Panc1 (cell line): ENCODE data around the gene MCF2L. TPM values are rescaled to one million over a fixed set of nuclear protein-coding genes. Genes with fewer than 3 reads are reported as not detected.
"Not testable (repeated sequence)": the region's sequence is repeated elsewhere in the genome, so short reads cannot be mapped to it uniquely, and the experiment has no call there.

Experiments
- ATAC-seq: fragments of 200-7000 bp; cut with Tn5 transposase; 2 replicates; pipeline ENCODE4 v1.9.1; 2020; ENCODE audit warnings: mild to moderate bottlenecking, moderate library complexity
- BruUV-seq: library from RNA; stranded (reverse); fragments of 400-500 nt; replicated peaks from 2 replicates; lab custom pipeline; 2021; lab: Mats Ljungman, UMichigan
- CTCF ChIA-PET: fragments of 300-600 bp; sonication (Branson Sonifier 250); formaldehyde crosslinking; loops from one replicate; lab custom pipeline; 2022; ENCODE audit warnings: antibody characterized with exemption; lab: Charles Lee
- POLR2A ChIA-PET: fragments of 300-600 bp; sonication (Branson Sonifier 250); formaldehyde crosslinking; loops from one replicate; lab custom pipeline; 2022; ENCODE audit warnings: antibody characterized with exemption; lab: Charles Lee
- DNase-seq: peaks from one replicate; pipeline ENCODE4 v3.0.0-alpha.2; 2010; ENCODE audit warnings: low read depth, low spot score
- H3K27ac ChIP-seq: 2 replicates; pipeline ENCODE4 v1.5.1; 2011; ENCODE audit warnings: mild to moderate bottlenecking, low read length, inconsistent platforms
- H3K27me3 ChIP-seq: fragments of 200-500 bp; sonication (Bioruptor generic); 2 replicates; pipeline ENCODE4 v1.6.0; 2014; ENCODE audit warnings: low read length, inconsistent platforms; ENCODE audit not compliant: control insufficient read depth, insufficient read depth
- H3K36me3 ChIP-seq: fragments of 200-500 bp; sonication (Bioruptor generic); 2 replicates; pipeline ENCODE4 v1.5.1; 2014; ENCODE audit warnings: inconsistent platforms, mild to moderate bottlenecking, low read length, moderate library complexity; ENCODE audit not compliant: control insufficient read depth, insufficient read depth
- H3K4me1 ChIP-seq: 2 replicates; pipeline ENCODE4 v1.5.1; 2011; ENCODE audit warnings: inconsistent platforms, mild to moderate bottlenecking, low read length, moderate library complexity; ENCODE audit not compliant: control insufficient read depth, insufficient read depth
- H3K4me3 ChIP-seq, 2 experiments: 2 replicates each; pipeline ENCODE4 v1.5.1; 2011 to 2012; ENCODE audit warnings: low read depth in 2 of 2, low read length in 2 of 2, mild to moderate bottlenecking in 2 of 2, inconsistent platforms in 1 of 2, moderate library complexity in 1 of 2
- H3K9me3 ChIP-seq: fragments of 200-500 bp; sonication (Bioruptor generic); 2 replicates; pipeline ENCODE4 v1.5.1; 2014; ENCODE audit warnings: low read depth, mild to moderate bottlenecking, inconsistent platforms, low read length, moderate library complexity; ENCODE audit not compliant: control insufficient read depth, insufficient read depth
- CTCF ChIP-seq: fragments of 450-650 bp; IDR thresholded peaks from 2 replicates; pipeline ENCODE4 v1.5.1; 2017; ENCODE audit warnings: mild to moderate bottlenecking
- POLR2AphosphoS5 ChIP-seq: IDR thresholded peaks from 2 replicates; pipeline ENCODE4 v1.6.1; 2012; ENCODE audit warnings: mild to moderate bottlenecking, low read depth, low read length, moderate library complexity
- REST ChIP-seq, 2 experiments: IDR thresholded peaks; 2 replicates each; pipeline ENCODE4 v1.6.1; 2011 to 2012; ENCODE audit warnings: low read depth in 2 of 2, control low read depth in 1 of 2, low read length in 1 of 2, mild to moderate bottlenecking in 1 of 2, moderate library complexity in 1 of 2; ENCODE audit not compliant: insufficient read depth in 1 of 2
- SIN3A ChIP-seq: IDR thresholded peaks from 2 replicates; pipeline ENCODE4 v1.6.1; 2012; ENCODE audit warnings: low read depth, mild to moderate bottlenecking, low read length, moderate library complexity, borderline replicate concordance; ENCODE audit not compliant: insufficient read depth
- TCF7L2 ChIP-seq: IDR thresholded peaks from 2 replicates; pipeline ENCODE4 v1.6.1; 2011; ENCODE audit warnings: mild to moderate bottlenecking, low read depth, low read length, inconsistent platforms
- in situ Hi-C: cut with HindIII; loops from 2 replicates; pipeline ENCODE4 v1.10.0; 2016; ENCODE audit warnings: low sequenced_read_pairs, low pct_unique_long_range_greater_than_20kb
- intact Hi-C: fragments of 100-400 bp; cut with micrococcal nuclease; formaldehyde crosslinking; loops from one replicate; pipeline ENCODE4 v1.10.0; 2022; ENCODE audit not compliant: unreplicated experiment
- total RNA-seq: library from RNA; stranded (reverse); gene quantifications from one replicate; pipeline ENCODE4 v1.2.1, GENCODE V29; 2021; ENCODE audit not compliant: unreplicated experiment

MCF2L gene
- total RNA-seq, 1 experiment from 2014 or later = 0.57 TPM

- DNase-seq (no peak), ATAC-seq (no peak)
- H3K27me3 ChIP-seq = no peaks in the 10 kb centered on the region
- H3K9me3 ChIP-seq = no peaks in the 10 kb centered on the region
- no peak overlapping the region for H3K27ac ChIP-seq
- no peaks in the 10 kb centered on the region for H3K36me3 ChIP-seq
- TF ChIP-seq REST (IDR thresholded peaks at IDR 0.05; ENCODE audit: insufficient read depth in 1 of 2, low read depth in 2 of 2, low read length in 1 of 2) = no peak
- no peak for TF ChIP-seq TCF7L2
- TF ChIP-seq CTCF = no peak
- no peak for TF ChIP-seq SIN3A
- TF ChIP-seq POLR2AphosphoS5 = no peak
- BruUV-seq = no TSS peak
- no peak overlapping the region for H3K4me3 ChIP-seq
- in situ Hi-C loops = no loop called here
- ChIA-PET CTCF (no interaction called here), POLR2A (no interaction called here)
- no peaks in the 10 kb centered on the region for H3K4me1 ChIP-seq
- intact Hi-C loops = no loop called here
Observed at GRCh38 chr13:113110852-113111315, 141.9 kb downstream of the MCF2L start.

GRCh38 chr13:113111821-113112220 is 142.8 kb downstream of the MCF2L start:
- H3K36me3 ChIP-seq, intact Hi-C loops, ATAC-seq, DNase-seq, H3K27ac ChIP-seq, H3K9me3 ChIP-seq, H3K4me1 ChIP-seq, H3K27me3 ChIP-seq, in situ Hi-C loops, BruUV-seq, CTCF ChIA-PET, H3K4me3 ChIP-seq, POLR2A ChIA-PET: not testable (repeated sequence)

GRCh38 chr13:113112475-113112874 is 143.5 kb downstream of the MCF2L start:
- CTCF ChIA-PET, H3K27ac ChIP-seq, DNase-seq, H3K36me3 ChIP-seq, ATAC-seq, H3K4me3 ChIP-seq, in situ Hi-C loops, intact Hi-C loops, H3K27me3 ChIP-seq, H3K4me1 ChIP-seq, H3K9me3 ChIP-seq, POLR2A ChIA-PET, BruUV-seq: not testable (repeated sequence)
